ENCODE results near the gene DLG2.

Gene DLG2

DNA sequence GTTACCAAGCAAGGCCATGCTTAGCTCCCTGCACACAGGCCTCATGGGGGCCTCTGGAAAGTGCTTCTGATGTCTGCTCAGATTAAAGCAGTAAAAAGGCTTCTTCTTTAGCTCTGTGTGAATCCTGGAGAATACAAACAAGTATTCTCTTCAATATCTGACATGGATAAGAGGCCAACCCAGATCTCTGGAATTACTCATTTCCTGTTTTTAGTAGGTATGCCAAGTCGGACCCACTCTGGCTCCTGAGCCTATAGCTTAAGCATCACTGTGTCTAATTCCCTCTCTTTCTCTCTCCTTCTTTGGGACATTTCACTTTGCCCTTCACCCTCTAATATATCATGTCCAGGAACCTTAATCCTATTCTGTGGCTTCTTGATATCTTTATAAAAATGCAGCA, 1811.4 kb downstream of the DLG2 start:
- Histone ChIP-seq H4K8ac (ENCODE audit: low read length) (no peak overlapping the region), H2BK5ac (ENCODE audit: low read depth, low read length, poor library complexity, severe bottlenecking) (no peak overlapping the region), H3K4ac (ENCODE audit: low read depth in 1 of 2, low read length in 2 of 2) (no peak overlapping the region), H3K9me3 (ENCODE audit: control insufficient read depth, low read length) (no peaks in the 10 kb centered on the region), H3K18ac (ENCODE audit: low read depth in 1 of 2, low read length in 2 of 2) (no peak overlapping the region), H3K79me1 (replicated peaks; ENCODE audit: low read length, poor library complexity, severe bottlenecking) (no peaks in the 10 kb centered on the region), H3K27ac (ENCODE audit: low read length, poor library complexity, severe bottlenecking) (no peak overlapping the region), H4K91ac (ENCODE audit: low read length) (no peak overlapping the region), H3K4me1 (ENCODE audit: control insufficient read depth, insufficient read depth, low read depth, low read length) (no peaks in the 10 kb centered on the region), H2AFZ (ENCODE audit: low read depth, low read length) (no peak overlapping the region), H3K36me3 (ENCODE audit: control insufficient read depth in 1 of 2, insufficient read depth in 2 of 2, low read depth in 1 of 2, low read length in 2 of 2) (no peaks in the 10 kb centered on the region), H3K4me2 (ENCODE audit: low read length, poor library complexity, severe bottlenecking) (no peak overlapping the region), H3K27me3 (ENCODE audit: control insufficient read depth in 1 of 2, insufficient read depth in 1 of 2, low read length in 2 of 2) (no peaks in the 10 kb centered on the region), H3K4me3 (ENCODE audit: insufficient read depth in 1 of 2, low read depth in 1 of 2, low read length in 2 of 2) (no peak overlapping the region), H2BK15ac (ENCODE audit: low read depth, poor library complexity, severe bottlenecking) (no peak overlapping the region), H3K14ac (ENCODE audit: low read length in 2 of 2) (no peak overlapping the region), H2BK120ac (ENCODE audit: low read depth, low read length) (no peak overlapping the region), H2AK5ac (ENCODE audit: low read length, severe bottlenecking) (no peak overlapping the region), H3K9ac (ENCODE audit: low read length) (no peak overlapping the region), H3K23ac (ENCODE audit: low read length in 2 of 2) (no peak overlapping the region), H2BK12ac (ENCODE audit: low read length in 2 of 2) (no peak overlapping the region)
- 0% methylated on average over 1 of the region's 1 CpG for WGBS
- DNase-seq: no peak

DNA sequence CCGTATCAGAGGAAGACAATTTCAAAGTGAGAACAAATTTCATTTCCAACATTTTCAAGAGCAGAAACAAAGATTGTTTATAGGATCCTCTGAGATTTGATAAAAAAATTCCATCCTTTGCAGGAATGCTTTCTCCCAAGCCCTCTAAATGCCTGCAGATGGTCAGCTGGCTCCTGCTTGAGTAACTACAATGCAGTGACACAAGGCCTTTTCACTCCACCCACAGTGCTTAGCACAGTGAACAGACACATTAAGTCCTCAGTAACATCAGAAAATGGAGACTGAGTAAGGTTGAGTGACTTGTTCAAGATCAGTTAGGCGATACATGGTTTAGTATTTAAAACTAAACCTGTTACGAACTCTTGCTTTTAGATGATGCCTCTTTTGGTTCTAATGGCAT, 1813.8 kb downstream of the DLG2 start:
- Histone ChIP-seq H3K4me2 (ENCODE audit: low read length, poor library complexity, severe bottlenecking) (no peak overlapping the region), H3K27me3 (ENCODE audit: control insufficient read depth in 1 of 2, insufficient read depth in 1 of 2, low read length in 2 of 2) (peaks cover 3 to 9% of the 10 kb centered on the region in 2 experiments), H2AK5ac (ENCODE audit: low read length, severe bottlenecking) (no peak overlapping the region), H3K23ac (ENCODE audit: low read length in 2 of 2) (no peak overlapping the region), H4K8ac (ENCODE audit: low read length) (no peak overlapping the region), H3K9ac (ENCODE audit: low read length) (no peak overlapping the region), H3K4me3 (ENCODE audit: insufficient read depth in 1 of 2, low read depth in 1 of 2, low read length in 2 of 2) (no peak overlapping the region), H2BK12ac (ENCODE audit: low read length in 2 of 2) (no peak overlapping the region), H4K91ac (ENCODE audit: low read length) (no peak overlapping the region), H2BK15ac (ENCODE audit: low read depth, poor library complexity, severe bottlenecking) (no peak overlapping the region), H3K79me1 (replicated peaks; ENCODE audit: low read length, poor library complexity, severe bottlenecking) (no peaks in the 10 kb centered on the region), H3K4ac (ENCODE audit: low read depth in 1 of 2, low read length in 2 of 2) (no peak overlapping the region), H2AFZ (ENCODE audit: low read depth, low read length) (no peak overlapping the region), H2BK120ac (ENCODE audit: low read depth, low read length) (no peak overlapping the region), H3K36me3 (ENCODE audit: control insufficient read depth in 1 of 2, insufficient read depth in 2 of 2, low read depth in 1 of 2, low read length in 2 of 2) (no peaks in the 10 kb centered on the region), H3K18ac (ENCODE audit: low read depth in 1 of 2, low read length in 2 of 2) (no peak overlapping the region), H3K9me3 (ENCODE audit: control insufficient read depth, low read length) (no peaks in the 10 kb centered on the region), H3K14ac (ENCODE audit: low read length in 2 of 2) (no peak overlapping the region), H2BK5ac (ENCODE audit: low read depth, low read length, poor library complexity, severe bottlenecking) (no peak overlapping the region), H3K27ac (ENCODE audit: low read length, poor library complexity, severe bottlenecking) (no peak overlapping the region), H3K4me1 (ENCODE audit: control insufficient read depth, insufficient read depth, low read depth, low read length) (no peaks in the 10 kb centered on the region)
- no peak for DNase-seq
- 84% methylated on average over 3 of the region's 3 CpGs for WGBS

DNA sequence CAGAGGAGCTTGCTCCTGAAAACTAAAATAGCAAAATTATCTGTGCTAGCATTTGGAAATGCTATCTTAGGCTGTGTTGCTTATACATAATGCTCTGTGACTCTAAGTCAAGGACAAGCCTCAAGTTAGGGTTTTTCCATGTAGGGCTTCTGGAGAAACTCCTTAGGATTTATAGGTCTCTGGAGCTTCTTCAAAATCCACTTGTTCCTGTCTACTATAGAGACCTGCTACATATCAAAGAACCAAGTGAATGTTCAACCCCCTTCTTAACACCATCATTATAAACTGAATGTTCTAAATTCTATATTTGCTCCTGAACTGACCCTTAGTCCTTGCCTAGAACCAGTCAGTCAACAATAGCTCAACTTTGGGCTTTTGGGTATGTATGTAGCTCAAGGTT, 1817.9 kb downstream of the DLG2 start:
- Histone ChIP-seq H3K4me2 (ENCODE audit: low read length, poor library complexity, severe bottlenecking) (no peak overlapping the region), H3K4me3 (ENCODE audit: insufficient read depth in 1 of 2, low read depth in 1 of 2, low read length in 2 of 2) (no peak overlapping the region), H2AK5ac (ENCODE audit: low read length, severe bottlenecking) (no peak overlapping the region), H3K4ac (ENCODE audit: low read depth in 1 of 2, low read length in 2 of 2) (no peak overlapping the region), H4K8ac (ENCODE audit: low read length) (no peak overlapping the region), H3K18ac (ENCODE audit: low read depth in 1 of 2, low read length in 2 of 2) (no peak overlapping the region), H3K9ac (ENCODE audit: low read length) (no peak overlapping the region), H3K23ac (ENCODE audit: low read length in 2 of 2) (no peak overlapping the region), H4K91ac (ENCODE audit: low read length) (no peak overlapping the region), H3K14ac (ENCODE audit: low read length in 2 of 2) (no peak overlapping the region), H3K36me3 (ENCODE audit: control insufficient read depth in 1 of 2, insufficient read depth in 2 of 2, low read depth in 1 of 2, low read length in 2 of 2) (no peaks in the 10 kb centered on the region), H2AFZ (ENCODE audit: low read depth, low read length) (no peak overlapping the region), H3K79me1 (replicated peaks; ENCODE audit: low read length, poor library complexity, severe bottlenecking) (no peaks in the 10 kb centered on the region), H3K27ac (ENCODE audit: low read length, poor library complexity, severe bottlenecking) (no peak overlapping the region), H3K9me3 (ENCODE audit: control insufficient read depth, low read length) (no peaks in the 10 kb centered on the region), H2BK5ac (ENCODE audit: low read depth, low read length, poor library complexity, severe bottlenecking) (no peak overlapping the region), H2BK12ac (ENCODE audit: low read length in 2 of 2) (no peak overlapping the region), H3K4me1 (ENCODE audit: control insufficient read depth, insufficient read depth, low read depth, low read length) (no peaks in the 10 kb centered on the region), H2BK120ac (ENCODE audit: low read depth, low read length) (no peak overlapping the region), H3K27me3 (ENCODE audit: control insufficient read depth in 1 of 2, insufficient read depth in 1 of 2, low read length in 2 of 2) (peaks cover 9 to 14% of the 10 kb centered on the region in 2 experiments), H2BK15ac (ENCODE audit: low read depth, poor library complexity, severe bottlenecking) (no peak overlapping the region)
- no peak for DNase-seq

DNA sequence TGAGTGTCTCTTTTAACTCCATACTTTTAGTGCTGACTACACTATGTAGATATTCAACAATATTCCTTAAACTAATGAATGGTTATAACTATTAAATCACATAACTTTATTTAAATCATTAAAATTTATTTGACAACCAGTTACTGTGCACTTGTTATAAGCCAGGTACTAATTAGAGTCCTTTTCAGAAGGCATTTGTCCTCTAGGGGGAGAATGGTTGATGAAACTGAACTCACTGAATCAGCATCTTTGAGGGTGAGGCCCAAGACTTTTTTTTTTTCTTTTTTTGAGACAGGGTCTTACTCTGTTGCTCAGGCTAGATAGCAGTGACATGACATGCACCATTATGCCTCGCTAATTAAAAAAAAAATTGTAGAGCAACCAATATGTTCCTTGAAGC, 1825.3 kb downstream of the DLG2 start:
- no peak overlapping the region for H3K4ac ChIP-seq (ENCODE audit: low read depth in 1 of 2, low read length in 2 of 2)
- 97% methylated on average over 1 of the region's 1 CpG for whole genome bisulfite sequencing
- no peaks in the 10 kb centered on the region for H3K36me3 ChIP-seq (ENCODE audit: control insufficient read depth in 1 of 2, insufficient read depth in 2 of 2, low read depth in 1 of 2, low read length in 2 of 2)
- no peak overlapping the region for H3K4me3 ChIP-seq (ENCODE audit: insufficient read depth in 1 of 2, low read depth in 1 of 2, low read length in 2 of 2)
- no peaks in the 10 kb centered on the region for H3K79me1 ChIP-seq (replicated peaks; ENCODE audit: low read length, poor library complexity, severe bottlenecking)
- no peak overlapping the region for H4K8ac ChIP-seq (ENCODE audit: low read length)
- no peak overlapping the region for H2BK15ac ChIP-seq (ENCODE audit: low read depth, poor library complexity, severe bottlenecking)
- no peak overlapping the region for H4K91ac ChIP-seq (ENCODE audit: low read length)
- no peak overlapping the region for H3K4me2 ChIP-seq (ENCODE audit: low read length, poor library complexity, severe bottlenecking)
- H2BK5ac ChIP-seq (ENCODE audit: low read depth, low read length, poor library complexity, severe bottlenecking): no peak overlapping the region
- no peaks in the 10 kb centered on the region for H3K27me3 ChIP-seq (ENCODE audit: control insufficient read depth in 1 of 2, insufficient read depth in 1 of 2, low read length in 2 of 2)
- H2BK12ac ChIP-seq (ENCODE audit: low read length in 2 of 2): no peak overlapping the region
- no peak overlapping the region for H2AFZ ChIP-seq (ENCODE audit: low read depth, low read length)
- H3K4me1 ChIP-seq (ENCODE audit: control insufficient read depth, insufficient read depth, low read depth, low read length): no peaks in the 10 kb centered on the region
- H3K9me3 ChIP-seq (ENCODE audit: control insufficient read depth, low read length): no peaks in the 10 kb centered on the region
- H3K27ac ChIP-seq (ENCODE audit: low read length, poor library complexity, severe bottlenecking): no peak overlapping the region
- H3K14ac ChIP-seq (ENCODE audit: low read length in 2 of 2): no peak overlapping the region
- no peak overlapping the region for H3K18ac ChIP-seq (ENCODE audit: low read depth in 1 of 2, low read length in 2 of 2)
- no peak overlapping the region for H2AK5ac ChIP-seq (ENCODE audit: low read length, severe bottlenecking)
- H3K23ac ChIP-seq (ENCODE audit: low read length in 2 of 2): no peak overlapping the region
- no peak overlapping the region for H2BK120ac ChIP-seq (ENCODE audit: low read depth, low read length)
- H3K9ac ChIP-seq (ENCODE audit: low read length): no peak overlapping the region
- DNase-seq: no peak

Measured in mesenchymal stem cell (in vitro differentiated cells and primary cell).